ENCODE measurements around the gene ERCC3. TPM values are rescaled to one million over a fixed set of nuclear protein-coding genes. Genes with fewer than 3 reads are reported as not detected.

The ERCC3 gene
- total and polyA plus RNA-seq, 12 donors: 15.8 to 27.4 (median 22.8) TPM

GRCh38 chr2:127320586-127321275 is 26.8 kb upstream of the ERCC3 start:
- H3K36me3 ChIP-seq: peaks cover 0 to 100% (median 69%) of the 10 kb centered on the region in 9 donors
- H3K9me3 ChIP-seq: peaks cover 0 to 13% (median 6%) of the 10 kb centered on the region in 11 donors
- no peak for DNase-seq
- ATAC-seq: no peak
- H3K4me3 ChIP-seq: no peak overlapping the region
- intact Hi-C loops (cut with DNase I): loop anchor here in 7 of 10 donors (5.0 to 10.0 kb wide), 4 partner anchors 94 to 164 kb away; partner anchors contain the start of gene PROC (in 1 of the 7)
- H3K27ac ChIP-seq: no peak overlapping the region
- WGBS, 2 donors: 46 to 93% methylated on average over 1 of the region's 1 CpG
- TF ChIP-seq CTCF (IDR thresholded peaks at IDR 0.05): no peak
- no peaks in the 10 kb centered on the region for H3K27me3 ChIP-seq
- no peaks in the 10 kb centered on the region for H3K4me1 ChIP-seq

- intact Hi-C loops (cut with DNase I): loop anchor here in 7 of 10 donors (5.0 to 10.0 kb wide), 4 partner anchors 95 to 165 kb away; partner anchors contain the start of gene PROC (in 1 of the 7)
- Histone ChIP-seq H3K27ac (no peak overlapping the region), H3K4me1 (no peaks in the 10 kb centered on the region), H3K27me3 (no peaks in the 10 kb centered on the region), H3K36me3 (peaks cover 0 to 100% (median 75%) of the 10 kb centered on the region in 9 donors), H3K9me3 (peaks cover 0 to 13% (median 6%) of the 10 kb centered on the region in 11 donors), H3K4me3 (no peak overlapping the region)
- TF ChIP-seq CTCF (IDR thresholded peaks at IDR 0.05): no peak
- whole genome bisulfite sequencing, 2 donors: 97 to 100% methylated on average over 1 of the region's 1 CpG
- no peak for DNase-seq
- ATAC-seq: no peak
These were observed 26.1 kb upstream of the ERCC3 start for GRCh38 chr2:127320067-127320466.

GRCh38 chr2:127314193-127314988 is 20.4 kb upstream of the ERCC3 start:
- 91 to 92% methylated on average over 7 of the region's 7 CpGs for whole genome bisulfite sequencing, 2 donors

More at GRCh38 chr2:127314193-127314988, 20.4 kb upstream of the ERCC3 start:
- no peak for DNase-seq
- no peaks in the 10 kb centered on the region for H3K9me3 ChIP-seq
- peaks cover 0 to 5% (median 0%) of the 10 kb centered on the region in 9 donors for H3K4me1 ChIP-seq
- no peak for TF ChIP-seq CTCF (IDR thresholded peaks at IDR 0.05)
- intact Hi-C loops (cut with DNase I): no loop called here
- no peaks in the 10 kb centered on the region for H3K27me3 ChIP-seq
- H3K36me3 ChIP-seq: peaks cover 0 to 100% (median 64%) of the 10 kb centered on the region in 9 donors
- ATAC-seq: no peak
- no peak overlapping the region for H3K4me3 ChIP-seq
- H3K27ac ChIP-seq: no peak overlapping the region

Measured in heart right ventricle (tissue), 16 donors.